Calu3 (cell line): ENCODE measurements around the gene MAD1L1. TPM values are rescaled to one million over a fixed set of nuclear protein-coding genes. Genes with fewer than 3 reads are reported as not detected.

ENCODE experiments used
- BruUV-seq: library from RNA; stranded (reverse); fragments of 400-500 nt; replicated peaks from 2 replicates; lab custom pipeline; 2021; lab: Mats Ljungman, UMichigan
- CTCF ChIA-PET: fragments of 300-600 bp; sonication (Branson Sonifier 250); formaldehyde crosslinking; loops from one replicate; lab custom pipeline; 2022; ENCODE audit warnings: antibody characterized with exemption; lab: Charles Lee
- DNase-seq: peaks from one replicate; pipeline ENCODE4 v3.0.0; 2022
- H3K27ac Mint-ChIP-seq: one replicate; pipeline ENCODE4 v1.8.0; 2022; ENCODE audit warnings: mixed read lengths; ENCODE audit not compliant: unreplicated experiment
- H3K27me3 Mint-ChIP-seq: one replicate; pipeline ENCODE4 v1.8.0; 2022; ENCODE audit warnings: mixed read lengths; ENCODE audit not compliant: unreplicated experiment
- H3K36me3 Mint-ChIP-seq: one replicate; pipeline ENCODE4 v1.8.0; 2022; ENCODE audit warnings: mild to moderate bottlenecking, moderate library complexity, mixed read lengths; ENCODE audit not compliant: insufficient read depth, unreplicated experiment
- H3K4me1 Mint-ChIP-seq: one replicate; pipeline ENCODE4 v1.8.0; 2022; ENCODE audit warnings: mild to moderate bottlenecking, low read depth, mixed read lengths; ENCODE audit not compliant: unreplicated experiment
- H3K4me3 Mint-ChIP-seq: one replicate; pipeline ENCODE4 v1.8.0; 2022; ENCODE audit warnings: mild to moderate bottlenecking, low read depth, moderate library complexity, mixed read lengths; ENCODE audit not compliant: unreplicated experiment
- H3K9me3 Mint-ChIP-seq: one replicate; pipeline ENCODE4 v1.8.0; 2022; ENCODE audit warnings: low read depth, mixed read lengths; ENCODE audit not compliant: unreplicated experiment
- intact Hi-C: fragments of 100-400 bp; cut with micrococcal nuclease; formaldehyde crosslinking; loops from one replicate; pipeline ENCODE4 v1.10.0; 2022; ENCODE audit not compliant: unreplicated experiment
- total RNA-seq: library from RNA; stranded (reverse); gene quantifications from 2 replicates; pipeline ENCODE4 v1.2.3, GENCODE V29; 2022
- TF ChIP-seq, protein P1 (sequence below): fragments of 200-600 bp; IDR thresholded peaks from one replicate; pipeline ENCODE4 v1.8.0; 2022; ENCODE audit warnings: antibody characterized with exemption; ENCODE audit not compliant: unreplicated experiment

The MAD1L1 gene
- total RNA-seq, 1 experiment from 2014 or later, result 86.0 TPM

DNA sequence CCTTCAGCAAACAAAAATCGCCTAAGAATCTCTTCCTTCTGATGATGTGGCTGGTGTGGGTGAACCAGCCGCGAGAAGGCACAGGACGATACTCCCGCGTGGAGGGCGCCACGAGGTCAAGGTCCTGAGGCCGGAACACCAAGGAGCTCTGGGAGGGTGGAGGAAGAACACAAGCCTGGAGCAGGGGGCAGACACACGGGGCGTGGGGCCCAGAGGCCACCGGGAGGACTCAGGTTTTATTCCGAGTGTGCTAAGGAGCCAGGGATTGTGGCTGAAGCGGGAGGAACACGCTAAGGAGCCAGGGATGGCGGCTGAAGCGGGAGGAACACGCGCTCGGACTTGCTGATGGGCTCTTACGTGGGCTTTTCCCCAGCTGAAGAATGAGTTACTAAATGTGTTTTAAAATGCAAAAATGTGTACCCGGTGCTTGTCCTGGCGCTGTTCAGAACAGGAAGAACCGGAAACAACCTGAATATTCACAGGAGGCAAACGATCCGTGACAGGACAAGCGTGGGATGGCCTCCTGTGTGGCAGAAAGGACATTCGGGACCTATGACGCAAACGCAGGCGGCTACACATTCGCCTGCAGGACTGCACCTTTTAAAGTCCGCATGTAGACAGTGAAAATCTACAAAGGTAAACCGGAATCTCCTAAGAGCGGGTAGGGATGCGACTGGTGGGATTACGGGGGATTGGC lies 64.0 kb downstream of the MAD1L1 start:
- DNase-seq, result no peak
- Mint-ChIP-seq H3K4me3 (no peak overlapping the region), H3K36me3 (peaks cover 7% of the 10 kb centered on the region), H3K9me3 (no peaks in the 10 kb centered on the region), H3K27me3 (no peaks in the 10 kb centered on the region), H3K27ac (no peak overlapping the region), H3K4me1 (peaks cover 3% of the 10 kb centered on the region)
- no TSS peak for BruUV-seq
- TF ChIP-seq, protein P1, sequence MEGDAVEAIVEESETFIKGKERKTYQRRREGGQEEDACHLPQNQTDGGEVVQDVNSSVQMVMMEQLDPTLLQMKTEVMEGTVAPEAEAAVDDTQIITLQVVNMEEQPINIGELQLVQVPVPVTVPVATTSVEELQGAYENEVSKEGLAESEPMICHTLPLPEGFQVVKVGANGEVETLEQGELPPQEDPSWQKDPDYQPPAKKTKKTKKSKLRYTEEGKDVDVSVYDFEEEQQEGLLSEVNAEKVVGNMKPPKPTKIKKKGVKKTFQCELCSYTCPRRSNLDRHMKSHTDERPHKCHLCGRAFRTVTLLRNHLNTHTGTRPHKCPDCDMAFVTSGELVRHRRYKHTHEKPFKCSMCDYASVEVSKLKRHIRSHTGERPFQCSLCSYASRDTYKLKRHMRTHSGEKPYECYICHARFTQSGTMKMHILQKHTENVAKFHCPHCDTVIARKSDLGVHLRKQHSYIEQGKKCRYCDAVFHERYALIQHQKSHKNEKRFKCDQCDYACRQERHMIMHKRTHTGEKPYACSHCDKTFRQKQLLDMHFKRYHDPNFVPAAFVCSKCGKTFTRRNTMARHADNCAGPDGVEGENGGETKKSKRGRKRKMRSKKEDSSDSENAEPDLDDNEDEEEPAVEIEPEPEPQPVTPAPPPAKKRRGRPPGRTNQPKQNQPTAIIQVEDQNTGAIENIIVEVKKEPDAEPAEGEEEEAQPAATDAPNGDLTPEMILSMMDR, result no peak
- intact Hi-C loops, result no loop called here
- CTCF ChIA-PET, result no interaction called here

DNA sequence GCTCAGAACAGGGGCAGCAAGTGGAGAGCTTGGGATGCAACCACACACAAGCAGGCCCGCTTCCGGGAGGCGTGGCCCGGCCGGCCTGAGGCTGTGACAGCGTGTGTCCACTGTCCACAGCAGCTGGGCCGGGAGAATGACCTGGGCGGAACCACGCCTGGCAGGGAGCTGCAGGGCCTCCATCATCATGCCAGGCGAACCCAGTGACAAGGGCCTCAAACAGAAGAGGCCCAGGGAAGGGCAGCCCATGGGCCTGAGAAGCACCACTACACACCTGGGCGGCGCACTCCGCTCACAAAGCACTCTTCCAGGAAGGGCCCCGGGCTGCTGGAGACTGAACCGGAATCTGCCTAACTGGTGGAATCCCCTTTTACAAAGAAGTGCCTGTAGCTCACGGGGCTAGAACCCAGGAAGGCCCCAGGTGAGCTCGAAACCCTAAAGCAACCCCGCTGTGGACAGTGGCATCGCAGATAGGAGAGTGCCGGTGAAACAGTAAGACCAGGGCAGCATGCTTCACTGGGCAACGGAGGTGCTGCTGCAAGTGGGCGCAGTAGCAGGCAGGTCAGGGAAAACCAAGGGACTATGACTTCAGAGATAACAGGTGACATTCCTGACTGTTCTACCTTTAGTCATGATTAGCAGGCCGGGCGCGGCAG lies 66.0 kb downstream of the MAD1L1 start:
- Mint-ChIP-seq H3K36me3 (peaks cover 5% of the 10 kb centered on the region), H3K27me3 (no peaks in the 10 kb centered on the region), H3K9me3 (no peaks in the 10 kb centered on the region), H3K4me3 (no peak overlapping the region), H3K4me1 (peaks cover 19% of the 10 kb centered on the region), H3K27ac (no peak overlapping the region)
- intact Hi-C loops, result no loop called here
- DNase-seq, result no peak
- TF ChIP-seq, protein P1, result no peak
- no TSS peak for BruUV-seq
- CTCF ChIA-PET, result interaction anchor here (1.0 kb wide), 1 partner anchor 11 kb away, joined by 4 read pairs; no protein-coding TSS in a partner anchor

DNA sequence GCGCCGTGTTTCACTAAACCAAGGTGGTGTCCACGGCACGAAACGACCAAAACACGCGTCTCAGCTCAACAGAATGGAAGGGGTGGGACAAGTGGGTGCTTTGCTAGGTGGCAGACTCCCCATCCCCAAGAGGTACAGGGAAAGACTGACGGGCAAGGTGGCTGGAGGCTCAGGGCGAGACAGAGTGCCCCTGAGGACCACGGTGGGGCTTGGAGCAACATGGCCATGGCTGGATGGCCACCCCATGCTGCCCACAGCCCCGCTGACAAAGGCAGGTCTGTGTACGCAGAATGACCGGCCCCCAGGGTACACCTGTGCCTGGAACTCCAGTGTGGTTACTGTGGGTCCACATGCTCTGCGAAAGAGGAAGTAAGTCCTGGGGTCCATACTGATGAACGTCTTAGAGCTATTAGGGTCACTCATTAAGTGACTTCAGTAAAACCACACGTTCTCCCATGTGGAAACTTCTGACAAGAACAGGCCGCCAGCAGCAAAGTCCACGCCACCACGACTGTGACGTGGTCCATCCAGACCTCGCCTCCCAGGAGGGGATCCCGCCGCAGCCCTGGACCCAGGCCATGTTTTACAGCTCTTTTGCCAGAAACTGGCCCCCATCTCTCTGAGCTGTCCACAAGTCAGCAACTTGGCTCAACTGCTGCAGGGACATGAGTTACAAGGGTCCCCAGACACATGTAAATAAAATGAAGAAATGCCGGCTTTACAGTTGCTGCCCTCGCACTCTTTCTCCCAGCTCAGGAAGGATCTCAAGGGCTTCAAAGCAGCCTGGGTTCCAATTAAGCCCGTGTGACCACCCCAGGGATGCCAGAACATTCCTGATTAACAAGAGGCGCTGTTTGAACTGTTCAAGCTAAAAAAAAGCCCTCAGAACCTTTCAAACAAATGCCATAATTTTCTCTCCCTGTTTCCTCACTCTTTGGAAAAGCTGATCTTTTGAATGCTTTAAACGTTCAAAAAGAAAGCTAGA lies 66.8 kb downstream of the MAD1L1 start:
- H3K4me1 Mint-ChIP-seq, result peaks cover 19% of the 10 kb centered on the region

DNA sequence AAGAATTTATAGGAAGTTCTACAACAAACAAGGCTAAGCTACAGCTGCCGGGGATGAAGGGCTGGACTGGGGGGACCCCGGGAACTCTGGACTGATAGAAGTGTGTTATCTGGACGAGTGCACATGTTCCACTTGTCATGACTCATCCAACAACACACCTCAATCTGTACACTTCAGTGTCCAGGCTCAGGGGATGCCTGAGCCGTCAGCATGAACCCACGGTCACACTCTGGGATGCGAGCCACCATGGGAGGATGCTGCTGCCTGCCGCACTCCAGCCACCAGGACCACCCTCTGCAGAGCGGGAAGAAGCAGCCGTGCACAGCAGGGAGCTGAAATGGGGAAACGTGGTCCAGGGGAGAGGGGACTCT lies 67.5 kb downstream of the MAD1L1 start:
- no peaks in the 10 kb centered on the region for H3K9me3 Mint-ChIP-seq
- H3K27me3 Mint-ChIP-seq, result no peaks in the 10 kb centered on the region
- BruUV-seq, result no TSS peak
- H3K36me3 Mint-ChIP-seq, result no peaks in the 10 kb centered on the region
- H3K4me1 Mint-ChIP-seq, result peaks cover 19% of the 10 kb centered on the region
- no peak overlapping the region for H3K4me3 Mint-ChIP-seq
- intact Hi-C loops, result no loop called here
- TF ChIP-seq, protein P1, result no peak
- DNase-seq, result no peak
- CTCF ChIA-PET, result no interaction called here
- H3K27ac Mint-ChIP-seq, result no peak overlapping the region

More for the DNA sequence above, 66.8 kb downstream of the MAD1L1 start:
- intact Hi-C loops, result no loop called here
- Mint-ChIP-seq H3K27ac (no peak overlapping the region), H3K36me3 (peaks cover 5% of the 10 kb centered on the region), H3K27me3 (no peaks in the 10 kb centered on the region), H3K9me3 (no peaks in the 10 kb centered on the region), H3K4me3 (no peak overlapping the region)
- CTCF ChIA-PET, result interaction anchor here (1.0 kb wide), 1 partner anchor 10 kb away, joined by 4 read pairs; no protein-coding TSS in a partner anchor
- BruUV-seq, result no TSS peak
- DNase-seq, result no peak
- TF ChIP-seq, protein P1, result no peak
